Lung microvascular endothelial cell (primary cell): Measurements from ENCODE around the gene ALAS1. TPM values are rescaled to one million over a fixed set of nuclear protein-coding genes. Genes with fewer than 3 reads are reported as not detected.

ENCODE experiments used
- DNase-seq, 2 donors: peaks; one replicate each; pipeline versions ENCODE4 v3.0.0 to v3.0.0-alpha.2; 2010; ENCODE audit warnings: low read depth in 2 of 2
- total RNA-seq: library from RNA; depleted of rRNA; stranded (reverse); fragments of >200 nt; gene quantifications from 2 replicates; pipeline ENCODE4 v1.2.1, GENCODE V29; 2014

Gene ALAS1
- total RNA-seq, 1 donor from 2014 or later, result 28.4 TPM

DNA sequence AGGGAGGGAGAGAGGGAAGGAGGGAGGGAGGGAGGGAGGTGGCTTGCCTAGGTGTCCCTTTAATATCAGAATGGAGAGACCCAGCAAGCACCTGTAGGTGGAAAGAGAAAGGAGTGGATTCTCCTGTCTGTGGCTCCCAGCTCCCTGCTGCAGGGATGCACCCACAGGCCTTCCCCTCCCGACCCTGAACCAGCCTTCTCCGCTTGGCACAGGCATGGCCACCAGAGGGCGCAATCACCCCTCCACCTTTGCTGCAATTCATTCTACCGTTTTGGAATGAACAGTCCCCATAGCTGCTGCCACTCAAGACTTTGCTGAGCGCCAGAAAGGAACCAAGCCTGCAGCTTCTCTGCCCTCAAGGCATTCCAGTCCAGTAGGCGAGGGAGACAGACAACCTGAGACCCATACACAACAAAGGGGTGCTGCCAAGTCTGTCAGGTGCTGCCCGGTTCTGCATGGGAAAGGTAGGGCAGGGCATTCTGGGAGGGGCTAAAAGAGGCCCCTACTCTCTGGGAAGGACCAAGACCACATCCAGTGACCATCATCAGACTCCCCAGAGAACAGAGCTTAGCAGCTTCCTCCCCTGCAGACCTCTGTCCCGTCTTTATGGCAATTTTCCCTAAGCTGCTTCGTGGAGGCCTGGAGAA, 22.5 kb downstream of the ALAS1 start:
- DNase-seq, result peak; percentile 73 to 81

DNA sequence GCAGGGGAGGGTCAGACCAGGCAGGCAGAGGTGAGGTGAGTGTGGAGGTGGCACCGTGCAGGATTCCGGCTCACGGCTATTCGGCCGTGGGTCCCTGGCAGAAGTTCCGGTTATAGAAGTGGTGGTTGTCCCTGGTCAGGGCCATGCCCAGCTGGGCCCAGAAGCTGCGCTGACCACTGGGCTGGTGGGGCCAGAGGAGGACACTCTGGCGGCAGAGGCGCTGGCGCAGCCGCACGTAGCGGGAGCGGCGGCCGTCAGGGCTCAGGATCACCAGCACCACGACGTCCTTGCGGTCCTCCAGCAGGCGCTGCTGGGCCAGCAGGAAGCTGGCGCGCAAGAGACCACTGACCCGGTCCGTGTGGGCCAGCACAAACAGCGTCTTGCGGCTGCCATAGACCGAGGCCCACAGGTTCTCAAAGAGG, 23.2 kb downstream of the ALAS1 start:
- no peak for DNase-seq

DNA sequence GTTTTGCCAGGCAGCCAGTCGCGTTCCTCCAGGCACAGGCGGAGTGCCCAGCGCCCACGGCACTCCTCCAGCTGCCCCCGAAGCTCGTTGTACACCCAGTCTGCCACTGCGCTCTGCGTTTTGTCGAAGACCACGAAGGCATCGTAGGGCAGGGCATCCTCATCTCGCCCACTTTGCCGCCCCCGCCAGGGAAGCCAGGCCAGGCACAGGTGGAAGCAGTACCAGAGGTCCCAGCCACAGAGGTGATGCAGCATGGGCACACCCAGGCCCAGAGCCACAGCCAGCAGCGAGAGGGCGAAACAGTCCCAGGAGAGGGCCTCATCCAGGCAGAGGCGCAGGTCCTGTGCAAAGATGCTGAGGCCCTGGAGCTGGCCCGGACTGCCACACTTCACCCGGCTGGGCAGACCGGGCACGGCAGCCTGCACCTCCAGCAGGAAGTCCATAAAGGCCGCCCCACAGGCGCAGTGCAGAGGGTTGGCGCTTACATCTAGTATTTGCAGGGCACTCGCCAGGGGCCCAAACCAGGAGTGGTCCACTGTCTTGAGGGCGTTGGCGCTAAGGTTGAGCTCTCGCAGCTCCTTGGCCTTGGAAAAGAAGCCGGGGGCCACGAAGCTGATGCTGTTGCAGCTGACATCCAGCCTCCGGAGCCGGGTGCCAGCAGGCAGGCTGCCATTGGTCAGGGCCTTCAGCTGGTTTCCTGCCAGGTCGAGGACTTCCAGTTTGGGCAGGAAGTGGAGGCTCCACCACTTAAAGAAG, 23.8 kb downstream of the ALAS1 start:
- peak in 1 of 2 donors; percentile 54 for DNase-seq

GRCh38 chr3:52222319-52223221, 24.6 kb downstream of the ALAS1 start:
- DNase-seq, result no peak

- DNase-seq, result no peak
These were observed 25.8 kb downstream of the ALAS1 start for GRCh38 chr3:52223449-52224408.

GRCh38 chr3:52225452-52226228, 27.7 kb downstream of the ALAS1 start, which contains the start of gene TLR9:
Gene TLR9 (minus strand): TSS chr3:52225645. CDS start chr3:52225529, 116 bp downstream.
- DNase-seq, result no peak

DNA sequence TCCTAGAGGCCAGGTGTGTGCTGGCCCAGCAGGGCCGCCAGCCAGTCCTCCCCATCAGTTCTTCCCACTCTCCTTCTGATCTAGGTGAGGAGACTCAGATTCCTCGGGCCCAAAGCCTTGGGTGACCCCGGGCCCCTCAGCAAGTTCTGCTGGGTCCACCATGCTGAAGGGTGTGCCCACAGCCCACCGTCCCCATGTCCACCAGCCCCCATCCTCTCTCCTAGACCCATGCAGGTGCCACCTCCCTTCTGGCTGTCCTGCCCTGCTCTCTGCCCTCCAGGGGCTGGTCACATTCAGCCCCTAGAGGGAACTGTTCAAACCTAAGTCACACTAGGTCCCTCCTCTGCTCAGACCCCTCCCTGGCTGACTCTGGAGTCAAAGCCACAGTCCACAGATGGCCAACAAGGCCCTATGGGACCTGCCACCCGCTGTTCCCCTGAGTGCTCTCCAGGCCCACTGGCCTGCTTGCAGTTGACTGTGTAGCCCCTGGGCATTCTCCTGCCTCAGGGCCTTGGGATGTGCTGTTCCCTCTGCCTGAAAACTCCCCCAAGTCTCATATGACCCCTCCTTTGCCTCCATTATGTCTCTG, 28.4 kb downstream of the ALAS1 start:
- no peak for DNase-seq

- DNase-seq, result no peak
These were observed 29.2 kb downstream of the ALAS1 start for GRCh38 chr3:52227117-52227516.

GRCh38 chr3:52227766-52228165, 29.8 kb downstream of the ALAS1 start:
- DNase-seq, result no peak

DNA sequence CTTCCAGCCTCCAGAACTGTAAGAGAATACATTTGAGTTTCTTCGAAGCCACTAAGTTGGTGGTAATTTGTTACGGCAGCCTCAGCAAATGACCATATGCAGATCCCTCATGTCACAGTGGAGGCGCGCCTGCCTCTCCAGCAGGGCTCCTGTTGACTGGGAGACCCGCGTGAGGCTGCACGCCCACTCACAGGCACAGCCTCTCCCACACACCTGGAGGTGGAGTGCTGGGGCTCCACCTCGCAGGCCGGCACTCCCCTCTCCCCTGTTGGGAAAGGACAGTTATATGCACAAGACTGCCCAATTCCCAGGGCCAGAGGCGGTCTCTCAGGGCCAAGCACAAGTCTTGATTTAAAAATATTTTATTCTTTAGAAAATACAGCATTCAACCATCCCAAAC, 30.3 kb downstream of the ALAS1 start:
- DNase-seq, result no peak

DNA sequence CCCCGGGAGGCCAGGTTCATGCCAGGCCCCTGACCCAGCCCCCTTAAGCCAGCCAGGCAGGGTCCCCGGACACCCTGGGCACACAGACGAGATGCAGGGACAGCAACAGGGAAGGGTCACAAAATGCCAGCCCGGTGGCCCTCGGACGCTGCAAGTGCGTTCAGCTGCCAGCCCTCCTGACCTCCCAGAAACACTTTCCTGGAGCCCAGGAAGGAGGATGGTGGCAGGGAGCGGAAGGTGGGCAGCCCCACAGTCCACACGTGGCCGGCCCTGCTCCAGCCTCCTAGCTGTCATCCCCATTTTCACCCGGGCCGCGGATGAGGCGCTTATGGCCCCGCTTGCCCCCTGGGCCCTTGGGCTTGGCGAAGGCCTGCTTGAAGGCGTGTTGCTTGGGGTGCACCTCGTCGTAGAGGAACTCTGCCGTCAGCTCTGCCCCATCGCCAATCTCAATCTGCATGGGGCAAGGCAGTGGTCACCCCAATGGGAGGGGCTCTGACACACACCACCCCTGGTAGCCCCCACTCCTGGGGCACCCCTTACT, 30.9 kb downstream of the ALAS1 start:
- no peak for DNase-seq

DNA sequence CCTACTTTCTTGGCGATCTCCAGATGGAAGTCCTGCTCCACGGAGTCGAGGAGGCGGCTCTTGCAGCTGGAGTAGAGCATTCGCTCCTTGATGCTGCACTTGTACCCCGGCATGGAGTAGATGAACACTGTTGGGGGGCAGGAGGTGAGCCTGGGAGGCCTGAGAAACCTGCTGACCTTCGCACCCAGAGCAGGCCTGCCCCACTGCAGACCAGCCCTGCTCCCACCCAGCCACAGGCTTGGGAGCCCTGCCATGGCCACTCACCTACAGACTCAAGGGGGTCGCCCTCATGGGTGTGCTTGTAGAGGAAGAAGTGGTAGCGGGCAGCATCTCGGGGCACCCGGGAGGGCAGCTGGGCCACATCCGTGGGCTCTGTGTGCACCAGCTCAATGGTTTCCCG, 31.7 kb downstream of the ALAS1 start:
- DNase-seq, result no peak

DNA sequence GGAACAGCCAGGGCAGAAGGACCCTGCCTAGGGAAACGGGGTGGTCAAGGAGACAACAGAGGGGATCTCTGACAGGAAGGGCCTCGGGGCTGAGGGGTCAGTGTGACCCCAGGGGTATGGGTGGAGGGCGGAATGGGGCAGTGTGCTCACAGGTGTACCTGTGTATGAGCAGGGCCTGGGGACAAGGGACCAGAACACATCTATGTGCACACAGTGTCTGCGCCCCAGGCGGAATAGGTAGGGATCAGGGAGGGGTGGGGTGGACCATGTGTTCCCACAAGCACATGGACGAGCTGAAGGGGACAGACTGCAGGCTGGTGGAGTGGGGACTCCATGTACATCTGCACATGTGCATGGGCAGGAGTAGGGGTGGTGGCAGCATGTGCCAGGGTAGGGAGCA, 32.5 kb downstream of the ALAS1 start:
- no peak for DNase-seq

- no peak for DNase-seq
These were observed 33.0 kb downstream of the ALAS1 start for GRCh38 chr3:52230889-52231499.

DNA sequence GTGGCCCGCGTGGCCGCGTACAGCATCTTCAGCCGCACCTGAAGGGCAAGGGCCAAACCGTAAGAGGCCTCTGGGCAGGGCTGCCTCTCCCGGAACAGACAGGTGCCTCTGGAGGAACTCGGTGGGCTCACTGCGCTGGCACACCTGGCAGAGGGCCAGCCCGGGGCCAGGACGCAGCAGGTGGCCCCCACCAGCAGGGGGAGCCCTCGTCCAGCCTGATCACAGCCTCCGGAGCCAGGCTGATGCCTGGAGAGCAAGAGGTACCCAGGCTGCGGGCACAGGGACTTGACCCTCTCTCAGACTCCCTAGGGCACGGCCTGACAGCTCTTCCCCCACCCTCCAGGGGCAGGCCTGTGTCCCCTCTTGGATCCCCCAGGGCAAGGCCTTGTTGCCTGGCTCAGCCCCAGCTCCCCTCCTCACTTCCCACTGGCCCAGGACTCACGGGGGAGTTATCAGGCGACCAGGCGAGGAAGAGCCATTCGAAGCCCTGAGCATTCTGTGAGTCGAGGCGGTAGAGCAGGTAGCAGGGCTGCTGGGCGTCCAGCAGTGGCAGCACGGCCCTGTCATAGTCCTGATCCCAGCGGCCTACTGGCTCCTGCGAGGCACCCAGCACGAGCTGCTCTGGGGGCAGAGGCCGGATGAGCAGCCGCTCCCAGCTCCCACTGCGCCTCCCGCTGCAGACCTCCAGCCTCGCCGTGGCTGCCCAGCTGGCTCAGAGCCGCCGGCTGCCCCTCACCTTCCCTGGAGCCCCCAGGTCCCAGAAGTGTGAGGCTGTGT, 33.7 kb downstream of the ALAS1 start:
- DNase-seq, result peak; percentile 62 to 82

- DNase-seq, result peak; percentile 19 to 32
These were observed 34.5 kb downstream of the ALAS1 start for GRCh38 chr3:52232279-52233107.

- no peak for DNase-seq
These were observed 35.2 kb downstream of the ALAS1 start for GRCh38 chr3:52233108-52233591.
